Mesenchymal stem cell (in vitro differentiated cells and primary cell): ENCODE data around the gene AOX1. TPM values are rescaled to one million over a fixed set of nuclear protein-coding genes. Genes with fewer than 3 reads are reported as not detected.
A peak's percentile ranks its signal among the peaks of the same experiment; 100 is the strongest.
"Not testable (repeated sequence)": the region's sequence is repeated elsewhere in the genome, so short reads cannot be mapped to it uniquely, and the experiment has no call there.

Experiments used
- DNase-seq: peaks from one replicate; pipeline ENCODE4 v3.0.0-alpha.2; 2013
- H2AFZ ChIP-seq: one replicate; pipeline ENCODE4 v1.6.1; 2013; ENCODE audit warnings: low read depth, mild to moderate bottlenecking, control low read depth, inconsistent platforms, low read length, moderate library complexity
- H2AK5ac ChIP-seq: 2 replicates; pipeline ENCODE4 v1.6.1; 2013; ENCODE audit warnings: low read length, moderate library complexity, mild to moderate bottlenecking, inconsistent platforms; ENCODE audit not compliant: severe bottlenecking
- H2BK120ac ChIP-seq: one replicate; pipeline ENCODE4 v1.6.1; 2013; ENCODE audit warnings: low read depth, mild to moderate bottlenecking, inconsistent platforms, low read length, moderate library complexity
- H2BK12ac ChIP-seq, 2 experiments: one replicate each; pipeline ENCODE4 v1.6.1; 2013; ENCODE audit warnings: inconsistent platforms in 2 of 2, low read length in 2 of 2, mild to moderate bottlenecking in 2 of 2, moderate library complexity in 2 of 2, control low read depth in 1 of 2
- H2BK15ac ChIP-seq: one replicate; pipeline ENCODE4 v1.6.1; 2013; ENCODE audit warnings: mild to moderate bottlenecking, low read depth, inconsistent platforms; ENCODE audit not compliant: poor library complexity, severe bottlenecking
- H2BK5ac ChIP-seq: 2 replicates; pipeline ENCODE4 v1.6.1; 2013; ENCODE audit warnings: low read depth, mild to moderate bottlenecking, low read length, control low read depth, inconsistent platforms; ENCODE audit not compliant: poor library complexity, severe bottlenecking
- H3K14ac ChIP-seq, 2 experiments: one replicate each; pipeline ENCODE4 v1.6.1; 2013; ENCODE audit warnings: inconsistent platforms in 2 of 2, low read length in 2 of 2, control low read depth in 1 of 2, mild to moderate bottlenecking in 1 of 2, moderate library complexity in 1 of 2
- H3K18ac ChIP-seq, 2 experiments: one replicate each; pipeline ENCODE4 v1.6.1; 2013; ENCODE audit warnings: inconsistent platforms in 2 of 2, low read length in 2 of 2, control low read depth in 1 of 2, low read depth in 1 of 2, mild to moderate bottlenecking in 1 of 2
- H3K23ac ChIP-seq, 2 experiments: one replicate each; pipeline ENCODE4 v1.6.1; 2013; ENCODE audit warnings: inconsistent platforms in 2 of 2, low read length in 2 of 2, mild to moderate bottlenecking in 2 of 2, moderate library complexity in 2 of 2, control low read depth in 1 of 2
- H3K27ac ChIP-seq: 2 replicates; pipeline ENCODE4 v1.5.1; 2013; ENCODE audit warnings: mild to moderate bottlenecking, moderate library complexity, low read length, control low read depth, inconsistent platforms; ENCODE audit not compliant: poor library complexity, severe bottlenecking
- H3K27me3 ChIP-seq, 2 experiments: 2 replicates each; pipeline versions ENCODE4 v1.6.1 to v1.7.0; 2013; ENCODE audit warnings: low read length in 2 of 2, mild to moderate bottlenecking in 2 of 2, moderate library complexity in 2 of 2, control low read depth in 1 of 2, inconsistent platforms in 1 of 2; ENCODE audit not compliant: control insufficient read depth in 1 of 2, insufficient read depth in 1 of 2
- H3K36me3 ChIP-seq, 2 experiments: 2 replicates each; pipeline versions ENCODE4 v1.6.1 to v1.7.0; 2013; ENCODE audit warnings: low read length in 2 of 2, control low read depth in 1 of 2, inconsistent platforms in 1 of 2, low read depth in 1 of 2, mild to moderate bottlenecking in 1 of 2; ENCODE audit not compliant: insufficient read depth in 2 of 2, control insufficient read depth in 1 of 2
- H3K4ac ChIP-seq, 2 experiments: one replicate each; pipeline ENCODE4 v1.6.1; 2013; ENCODE audit warnings: inconsistent platforms in 2 of 2, low read length in 2 of 2, mild to moderate bottlenecking in 2 of 2, moderate library complexity in 2 of 2, control low read depth in 1 of 2, low read depth in 1 of 2
- H3K4me1 ChIP-seq: 2 replicates; pipeline ENCODE4 v1.6.1; 2013; ENCODE audit warnings: low read depth, low read length, control low read depth; ENCODE audit not compliant: control insufficient read depth, insufficient read depth
- H3K4me2 ChIP-seq: 2 replicates; pipeline ENCODE4 v1.6.1; 2013; ENCODE audit warnings: low read length, mild to moderate bottlenecking, inconsistent platforms; ENCODE audit not compliant: poor library complexity, severe bottlenecking
- H3K4me3 ChIP-seq, 2 experiments: 2 replicates each; pipeline versions ENCODE4 v1.5.1 to v1.7.0; 2013; ENCODE audit warnings: low read length in 2 of 2, mild to moderate bottlenecking in 2 of 2, control low read depth in 1 of 2, low read depth in 1 of 2; ENCODE audit not compliant: insufficient read depth in 1 of 2
- H3K79me1 ChIP-seq: replicated peaks from 2 replicates; pipeline ENCODE4 v1.6.1; 2013; ENCODE audit warnings: mild to moderate bottlenecking, control low read depth, low read length, inconsistent platforms; ENCODE audit not compliant: poor library complexity, severe bottlenecking
- H3K9ac ChIP-seq: 2 replicates; pipeline ENCODE4 v1.7.0; 2013; ENCODE audit warnings: mild to moderate bottlenecking, low read length, moderate library complexity
- H3K9me3 ChIP-seq: 2 replicates; pipeline ENCODE4 v1.7.0; 2013; ENCODE audit warnings: mild to moderate bottlenecking, low read length; ENCODE audit not compliant: control insufficient read depth
- H4K8ac ChIP-seq: one replicate; pipeline ENCODE4 v1.6.1; 2013; ENCODE audit warnings: inconsistent platforms, mild to moderate bottlenecking, low read length, moderate library complexity
- H4K91ac ChIP-seq: one replicate; pipeline ENCODE4 v1.6.1; 2013; ENCODE audit warnings: mild to moderate bottlenecking, low read length, inconsistent platforms
- WGBS: methylation state at CpG from one replicate; pipeline ENCODE4 v1.1.7; 2013; ENCODE audit warnings: mixed read lengths; 5-methylcytosine and 5-hydroxymethylcytosine counted together
- polyA plus RNA-seq, 2 experiments: library from polyadenylated mRNA; stranded (reverse); fragments of 200-250 nt; gene quantifications; one replicate each; pipeline ENCODE4 v1.2.3, GENCODE V29; 2013

Gene AOX1
- polyA plus RNA-seq (2013, experiment 1 of 2): 1.1 TPM
- polyA plus RNA-seq (2013, experiment 2 of 2): 0.99 TPM

DNA sequence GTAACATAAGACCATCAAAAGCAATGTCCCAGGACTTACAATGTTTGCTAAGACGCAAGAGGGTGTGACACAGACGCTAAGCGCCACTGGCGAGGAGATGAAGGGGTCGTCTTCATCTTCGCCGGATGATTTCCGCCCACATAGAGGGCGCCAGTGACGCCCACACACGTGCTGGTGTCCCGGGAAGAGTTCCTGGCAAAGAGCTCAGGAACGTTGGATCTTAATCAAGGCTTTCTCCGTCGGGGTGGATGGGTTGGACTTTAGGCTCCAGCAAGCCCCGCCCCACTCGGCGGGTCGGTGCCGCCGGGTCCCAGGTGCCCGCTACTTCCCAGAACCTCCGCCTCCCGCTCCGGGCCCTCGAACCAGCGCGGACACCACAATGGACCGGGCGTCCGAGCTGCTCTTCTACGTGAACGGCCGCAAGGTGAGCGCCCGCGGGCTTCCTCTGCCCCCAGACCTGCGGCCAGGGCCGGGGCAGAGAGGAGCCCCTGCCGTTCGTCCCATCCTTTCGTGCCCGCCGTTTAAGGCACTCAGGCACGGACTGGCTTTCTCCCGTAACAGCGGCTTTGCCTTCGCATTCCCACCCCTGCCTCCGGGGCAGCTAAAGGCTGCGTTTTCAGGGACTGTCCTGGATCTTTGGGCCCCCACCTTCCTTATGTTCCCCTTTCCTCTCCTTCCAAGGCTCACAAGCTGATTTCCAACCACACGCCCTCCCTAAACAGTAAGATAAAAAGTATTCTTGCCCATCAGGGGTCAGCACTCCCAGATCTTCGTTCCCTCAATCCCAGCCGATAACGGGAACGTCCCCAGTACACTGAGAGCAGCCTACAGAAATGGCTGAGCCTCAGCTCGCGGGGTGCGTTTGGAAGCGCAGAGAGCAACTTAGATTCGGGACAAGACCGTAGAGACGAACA lies at the start of gene AOX1:
Gene AOX1, plus strand, starts transcription at position 285 of the 914 bp plus-strand sequence. Its CDS starts 95 bp downstream, at position 380.
- DNase-seq: peak; percentile 66
- H3K23ac ChIP-seq: peak within 1 kb of the TSS in 1 of 2 experiments; percentile 83
- peak within 1 kb of the TSS; percentile 95 for H3K4me2 ChIP-seq
- no peaks in the 10 kb centered on the region for H3K79me1 ChIP-seq
- H2BK12ac ChIP-seq: peak within 1 kb of the TSS in 1 of 2 experiments; percentile 29
- no peaks in the 10 kb centered on the region for H3K36me3 ChIP-seq
- no peak within 1 kb of the TSS for H2BK5ac ChIP-seq
- no peak within 1 kb of the TSS for H3K4ac ChIP-seq
- peak within 1 kb of the TSS; percentile 1 to 50 for H3K18ac ChIP-seq
- H4K91ac ChIP-seq: no peak within 1 kb of the TSS
- peak within 1 kb of the TSS; percentile 94 for H2AFZ ChIP-seq
- H3K27ac ChIP-seq: no peak within 1 kb of the TSS
- H3K9me3 ChIP-seq: no peaks in the 10 kb centered on the region
- peak within 1 kb of the TSS; percentile 57 for H4K8ac ChIP-seq
- H3K4me1 ChIP-seq: peaks cover 4% of the 10 kb centered on the region
- peak within 1 kb of the TSS; percentile 90 for H3K9ac ChIP-seq
- H3K14ac ChIP-seq: no peak within 1 kb of the TSS
- no peaks in the 10 kb centered on the region for H3K27me3 ChIP-seq
- no peak within 1 kb of the TSS for H2AK5ac ChIP-seq
- H2BK120ac ChIP-seq: no peak within 1 kb of the TSS
- no peak within 1 kb of the TSS for H2BK15ac ChIP-seq
- peak within 1 kb of the TSS; percentile 66 to 84 for H3K4me3 ChIP-seq
- WGBS: 3% methylated on average over 62 of the region's 62 CpGs

DNA sequence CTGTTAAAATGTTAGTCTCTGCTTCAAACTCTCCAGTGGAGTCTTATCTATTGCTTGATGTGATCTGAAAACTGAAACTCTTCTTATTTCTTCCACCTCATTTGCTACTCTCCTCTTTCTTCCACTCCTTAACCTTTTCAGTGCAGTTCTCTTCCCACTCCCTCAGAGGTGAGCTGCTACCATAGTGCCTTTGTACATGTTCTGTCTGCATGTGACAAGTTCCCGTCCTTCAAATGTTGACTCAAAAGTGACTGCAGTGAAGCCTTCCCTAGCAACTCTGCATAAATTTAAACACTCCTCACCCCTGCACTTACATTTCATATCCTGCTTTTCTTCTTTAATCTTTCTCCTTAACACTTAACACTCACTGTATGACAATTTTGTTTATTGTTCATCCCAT lies 47.7 kb upstream of the AOX1 start:
- Histone ChIP-seq H2BK12ac (no peak overlapping the region), H4K8ac (no peak overlapping the region), H3K9me3 (no peaks in the 10 kb centered on the region), H3K27ac (no peak overlapping the region), H3K79me1 (peaks cover 6% of the 10 kb centered on the region), H2BK5ac (no peak overlapping the region), H3K27me3 (no peaks in the 10 kb centered on the region), H3K4ac (no peak overlapping the region), H2BK15ac (no peak overlapping the region), H3K4me3 (no peak overlapping the region), H3K4me2 (no peak overlapping the region), H3K4me1 (no peaks in the 10 kb centered on the region), H3K23ac (no peak overlapping the region), H2AK5ac (no peak overlapping the region), H3K14ac (no peak overlapping the region), H2AFZ (no peak overlapping the region), H3K36me3 (peaks cover 0 to 25% of the 10 kb centered on the region in 2 experiments), H2BK120ac (no peak overlapping the region), H4K91ac (no peak overlapping the region), H3K18ac (no peak overlapping the region), H3K9ac (no peak overlapping the region)
- DNase-seq: no peak
- WGBS: 100% methylated on average over 1 of the region's 1 CpG

DNA sequence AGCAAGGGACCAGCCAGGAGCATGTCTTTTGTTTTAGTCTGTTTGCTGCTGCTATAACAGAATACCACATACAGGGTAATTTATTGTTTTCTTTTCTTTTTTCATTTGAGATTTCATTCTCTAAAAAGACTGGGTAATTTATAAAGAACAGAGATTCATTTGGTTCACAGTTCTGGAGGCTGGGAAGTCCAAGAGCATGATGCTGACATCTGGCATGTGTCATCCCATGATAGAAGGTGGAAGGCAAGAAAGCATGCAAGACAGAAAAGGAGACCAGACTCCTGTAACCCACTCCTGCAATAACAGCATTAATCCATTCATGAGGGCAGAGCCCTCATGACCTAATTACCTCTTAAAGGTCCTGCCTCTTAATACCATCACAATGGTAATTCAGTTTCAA lies 45.0 kb upstream of the AOX1 start:
- H3K9me3 ChIP-seq: no peaks in the 10 kb centered on the region
- H3K4me2 ChIP-seq: no peak overlapping the region
- no peak overlapping the region for H3K23ac ChIP-seq
- no peak overlapping the region for H3K27ac ChIP-seq
- H3K4ac ChIP-seq: no peak overlapping the region
- H4K91ac ChIP-seq: no peak overlapping the region
- H2AK5ac ChIP-seq: no peak overlapping the region
- no peak overlapping the region for H2BK5ac ChIP-seq
- no peak overlapping the region for H2AFZ ChIP-seq
- no peak overlapping the region for H2BK15ac ChIP-seq
- peaks cover 4% of the 10 kb centered on the region for H3K79me1 ChIP-seq
- no peak for DNase-seq
- H3K36me3 ChIP-seq: peaks cover 0 to 31% of the 10 kb centered on the region in 2 experiments
- H3K9ac ChIP-seq: no peak overlapping the region
- H2BK12ac ChIP-seq: no peak overlapping the region
- H3K18ac ChIP-seq: no peak overlapping the region
- H3K4me3 ChIP-seq: no peak overlapping the region
- no peak overlapping the region for H2BK120ac ChIP-seq
- H3K14ac ChIP-seq: no peak overlapping the region
- H3K4me1 ChIP-seq: no peaks in the 10 kb centered on the region
- no peaks in the 10 kb centered on the region for H3K27me3 ChIP-seq
- H4K8ac ChIP-seq: no peak overlapping the region

DNA sequence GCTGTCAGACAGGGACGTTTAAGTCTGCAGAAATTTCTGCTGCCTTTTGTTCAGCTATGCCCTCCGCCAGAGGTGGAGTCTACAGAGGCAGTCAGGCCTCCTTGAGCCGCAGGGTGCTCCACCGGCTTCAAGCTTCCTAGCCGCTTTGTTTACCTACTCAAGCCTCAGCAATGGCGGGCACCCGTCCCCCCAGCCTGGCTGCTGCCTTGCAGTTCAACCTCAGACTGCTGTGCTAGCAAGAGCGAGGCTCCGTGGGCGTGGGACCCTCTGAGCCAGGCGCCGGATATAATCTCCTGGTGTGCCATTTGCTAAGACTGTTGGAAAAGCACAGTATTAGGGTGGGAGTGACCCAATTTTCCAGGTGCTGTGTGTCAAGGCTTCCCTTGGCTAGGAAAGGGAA lies 19.2 kb upstream of the AOX1 start:
- H3K4me3 ChIP-seq, H4K91ac ChIP-seq, H3K9me3 ChIP-seq, H4K8ac ChIP-seq, H2BK120ac ChIP-seq, H2AK5ac ChIP-seq, H3K4ac ChIP-seq, H2BK5ac ChIP-seq, H3K9ac ChIP-seq, H3K27me3 ChIP-seq, DNase-seq, H3K4me1 ChIP-seq, H3K4me2 ChIP-seq, H2BK12ac ChIP-seq, H3K27ac ChIP-seq, H2BK15ac ChIP-seq, H3K36me3 ChIP-seq, H2AFZ ChIP-seq, H3K14ac ChIP-seq, H3K23ac ChIP-seq, H3K18ac ChIP-seq: not testable (repeated sequence)
- WGBS: 93% methylated on average over 12 of the region's 12 CpGs
- H3K79me1 ChIP-seq: peaks cover 13% of the 10 kb centered on the region
